OCI-LY3 (cell line): ENCODE results near the gene USF1.

Experiments
- H2AFZ ChIP-seq: fragments of 200-600, 300-600 bp; shearing (Covaris generic); 2 replicates; pipeline ENCODE4 v1.6.0; 2014; ENCODE audit warnings: antibody characterized with exemption, low read depth, low read length
- H3K27ac ChIP-seq: fragments of 200-600, 300-600 bp; sonication (generic); 2 replicates; pipeline ENCODE4 v1.5.1; 2014; ENCODE audit warnings: mild to moderate bottlenecking, low read length, moderate library complexity, mixed read lengths
- H3K27me3 ChIP-seq: fragments of 200-600, 300-600 bp; sonication (generic); 2 replicates; pipeline ENCODE4 v1.6.1; 2014; ENCODE audit warnings: low read depth, low read length, mixed read lengths
- H3K36me3 ChIP-seq: fragments of 200-600, 300-600 bp; sonication (generic); replicated peaks from 2 replicates; pipeline ENCODE3; 2014; ENCODE audit warnings: low read depth, low read length, mixed read lengths
- H3K4me1 ChIP-seq: fragments of 300-600, 200-600 bp; sonication (generic); 2 replicates; pipeline ENCODE4 v1.6.1; 2014; ENCODE audit warnings: low read length, mixed read lengths
- H3K4me2 ChIP-seq: fragments of 200-600, 300-600 bp; sonication (generic); 2 replicates; pipeline ENCODE4 v1.6.1; 2014; ENCODE audit warnings: low read length, mixed read lengths
- H3K4me3 ChIP-seq: fragments of 300-600, 200-600 bp; sonication (generic); 2 replicates; pipeline ENCODE4 v1.5.1; 2014; ENCODE audit warnings: antibody characterized with exemption, mild to moderate bottlenecking, low read length, moderate library complexity
- H3K79me2 ChIP-seq: fragments of 300-600, 200-600 bp; shearing (Covaris generic); 2 replicates; pipeline ENCODE4 v1.6.1; 2014; ENCODE audit warnings: mild to moderate bottlenecking, low read length, mixed read lengths
- H3K9ac ChIP-seq: fragments of 300-600, 200-600 bp; shearing (Covaris generic); 2 replicates; pipeline ENCODE4 v1.6.0; 2014; ENCODE audit warnings: mild to moderate bottlenecking, low read length, moderate library complexity
- H3K9me3 ChIP-seq: fragments of 200-600, 300-600 bp; shearing (Covaris generic); 2 replicates; pipeline ENCODE4 v1.6.1; 2014; ENCODE audit warnings: low read length, mixed read lengths; ENCODE audit not compliant: insufficient read depth
- H4K20me1 ChIP-seq: fragments of 200-600, 300-600 bp; sonication (generic); 2 replicates; pipeline ENCODE4 v1.6.1; 2016; ENCODE audit warnings: low read length, mixed read lengths; ENCODE audit not compliant: insufficient read depth
- CTCF ChIP-seq: fragments of 200-600, 300-600 bp; sonication (generic); IDR thresholded peaks from 2 replicates; pipeline ENCODE4 v1.5.1; 2014; ENCODE audit warnings: antibody characterized with exemption, low read length, low read depth
- EZH2phosphoT487 ChIP-seq: fragments of 200-600 bp; shearing (Covaris generic); IDR thresholded peaks from 2 replicates; pipeline ENCODE4 v1.6.1; 2018; ENCODE audit warnings: antibody characterized with exemption, mixed run types, low read depth

USF1 gene

GRCh38 chr1:161072751-161073449 lies 27.1 kb upstream of the USF1 start:
- Histone ChIP-seq H3K27ac (no peak overlapping the region), H3K79me2 (peaks cover 19% of the 10 kb centered on the region), H3K36me3 (peaks cover 2% of the 10 kb centered on the region), H3K9ac (no peak overlapping the region), H4K20me1 (peaks cover 3% of the 10 kb centered on the region), H2AFZ (no peak overlapping the region), H3K27me3 (no peaks in the 10 kb centered on the region), H3K4me2 (no peak overlapping the region), H3K4me3 (no peak overlapping the region), H3K9me3 (no peaks in the 10 kb centered on the region), H3K4me1 (peaks cover 25% of the 10 kb centered on the region)
- TF ChIP-seq CTCF (no peak), EZH2phosphoT487 (no peak)

- Histone ChIP-seq H3K9me3 (no peaks in the 10 kb centered on the region), H3K9ac (no peak overlapping the region), H3K79me2 (peaks cover 28% of the 10 kb centered on the region), H3K4me2 (no peak overlapping the region), H3K36me3 (peaks cover 8% of the 10 kb centered on the region), H2AFZ (peak overlapping the region; percentile 29; the same call in 1 of the 2 replicates), H3K27ac (no peak overlapping the region), H3K4me1 (peaks cover 32% of the 10 kb centered on the region), H3K4me3 (no peak overlapping the region), H4K20me1 (peaks cover 11% of the 10 kb centered on the region), H3K27me3 (no peaks in the 10 kb centered on the region)
- TF ChIP-seq EZH2phosphoT487 (no peak), CTCF (peak; percentile 84)
These were observed 26.2 kb upstream of the USF1 start for GRCh38 chr1:161071886-161072371.

DNA sequence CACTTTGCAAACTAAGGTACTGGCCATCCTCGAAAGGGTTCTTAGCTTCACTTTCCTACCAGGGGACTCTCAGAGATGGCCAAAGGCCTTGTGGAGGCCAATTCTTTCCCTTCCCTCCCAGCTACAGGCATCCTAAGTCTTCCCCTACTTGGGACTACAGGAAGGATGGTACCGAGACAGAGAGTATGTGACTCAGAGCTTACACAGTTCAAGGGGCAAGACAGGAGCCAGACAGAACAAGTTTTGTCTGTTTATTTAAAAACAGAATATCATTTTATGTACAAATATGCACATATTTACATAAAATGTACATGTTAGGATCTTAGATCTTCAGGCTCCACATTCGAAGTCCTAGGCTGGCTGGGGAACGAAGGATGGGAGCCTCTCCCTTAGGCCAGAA lies 25.0 kb upstream of the USF1 start:
- no peak overlapping the region for H3K4me3 ChIP-seq
- H3K9ac ChIP-seq = no peak overlapping the region
- H3K4me2 ChIP-seq = no peak overlapping the region; the same call in 1 of the 2 replicates
- H4K20me1 ChIP-seq = peaks cover 18% of the 10 kb centered on the region
- peaks cover 39% of the 10 kb centered on the region for H3K79me2 ChIP-seq
- H3K4me1 ChIP-seq = peaks cover 35% of the 10 kb centered on the region
- H3K27ac ChIP-seq = peak overlapping the region; percentile 89; the same call in 1 of the 2 replicates
- peaks cover 16% of the 10 kb centered on the region for H3K36me3 ChIP-seq
- TF ChIP-seq EZH2phosphoT487 = no peak
- no peak for TF ChIP-seq CTCF
- no peak overlapping the region for H2AFZ ChIP-seq
- H3K27me3 ChIP-seq = no peaks in the 10 kb centered on the region
- H3K9me3 ChIP-seq = no peaks in the 10 kb centered on the region

DNA sequence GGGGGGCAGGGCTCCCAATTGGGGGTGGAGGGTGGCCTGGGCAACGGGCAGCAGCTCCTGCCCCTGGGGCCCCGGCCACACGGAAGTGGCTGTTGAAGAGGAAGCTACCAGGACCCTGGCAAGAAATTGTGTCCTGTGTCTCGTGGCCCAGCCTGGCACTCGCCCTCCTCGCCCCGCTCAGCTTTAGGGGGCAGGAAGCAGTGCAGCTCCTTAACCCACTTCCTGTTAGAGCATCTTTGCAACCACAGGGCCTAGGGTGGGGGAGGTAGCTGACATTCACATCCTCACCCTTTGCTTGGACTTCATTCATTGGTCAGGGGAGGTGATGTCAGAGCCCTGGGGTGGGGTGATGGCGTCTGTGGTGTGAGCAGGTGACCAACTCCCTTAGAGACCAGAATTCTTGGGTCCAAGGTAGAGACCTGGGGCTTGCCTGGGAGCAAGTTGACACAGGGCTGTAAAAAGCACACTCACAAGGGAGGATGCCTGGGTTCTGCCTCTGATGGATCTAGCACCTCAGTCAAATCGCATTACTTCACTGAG lies 24.0 kb upstream of the USF1 start, which contains the start of gene ARHGAP30:
Gene ARHGAP30 (minus strand): TSS at position 161 of the 540 bp plus-strand sequence. CDS start 267 bp downstream, outside the sequence.
- Histone ChIP-seq H3K4me1 (peaks cover 35% of the 10 kb centered on the region), H3K4me3 (peak within 1 kb of the TSS; percentile 90), H3K9ac (peak within 1 kb of the TSS; percentile 99), H3K79me2 (peaks cover 47% of the 10 kb centered on the region), H2AFZ (0 out of 2 replicates have a peak within 1 kb of the TSS, but pooled peaks have one; percentile 7), H3K36me3 (peaks cover 19% of the 10 kb centered on the region), H3K4me2 (peak within 1 kb of the TSS; percentile 88), H4K20me1 (peaks cover 23% of the 10 kb centered on the region), H3K27me3 (no peaks in the 10 kb centered on the region), H3K27ac (peak within 1 kb of the TSS; percentile 89), H3K9me3 (no peaks in the 10 kb centered on the region)
- no peak for TF ChIP-seq CTCF
- no peak for TF ChIP-seq EZH2phosphoT487
